Measurements from ENCODE around the gene MEGF11.

- TF ChIP-seq POLR2AphosphoS5 (IDR thresholded peaks at IDR 0.05; ENCODE audit: low read depth, low read length): no peak
- TF ChIP-seq, protein P1, sequence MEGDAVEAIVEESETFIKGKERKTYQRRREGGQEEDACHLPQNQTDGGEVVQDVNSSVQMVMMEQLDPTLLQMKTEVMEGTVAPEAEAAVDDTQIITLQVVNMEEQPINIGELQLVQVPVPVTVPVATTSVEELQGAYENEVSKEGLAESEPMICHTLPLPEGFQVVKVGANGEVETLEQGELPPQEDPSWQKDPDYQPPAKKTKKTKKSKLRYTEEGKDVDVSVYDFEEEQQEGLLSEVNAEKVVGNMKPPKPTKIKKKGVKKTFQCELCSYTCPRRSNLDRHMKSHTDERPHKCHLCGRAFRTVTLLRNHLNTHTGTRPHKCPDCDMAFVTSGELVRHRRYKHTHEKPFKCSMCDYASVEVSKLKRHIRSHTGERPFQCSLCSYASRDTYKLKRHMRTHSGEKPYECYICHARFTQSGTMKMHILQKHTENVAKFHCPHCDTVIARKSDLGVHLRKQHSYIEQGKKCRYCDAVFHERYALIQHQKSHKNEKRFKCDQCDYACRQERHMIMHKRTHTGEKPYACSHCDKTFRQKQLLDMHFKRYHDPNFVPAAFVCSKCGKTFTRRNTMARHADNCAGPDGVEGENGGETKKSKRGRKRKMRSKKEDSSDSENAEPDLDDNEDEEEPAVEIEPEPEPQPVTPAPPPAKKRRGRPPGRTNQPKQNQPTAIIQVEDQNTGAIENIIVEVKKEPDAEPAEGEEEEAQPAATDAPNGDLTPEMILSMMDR (IDR thresholded peaks at IDR 0.05): no peak; the same call in 1 of the 2 replicates
- no peak for TF ChIP-seq CHD2 (IDR thresholded peaks at IDR 0.05; ENCODE audit: low read length, partially characterized antibody)
- TF ChIP-seq YY1 (IDR thresholded peaks at IDR 0.05; ENCODE audit: low read depth): no peak
- TF ChIP-seq EP300 (IDR thresholded peaks at IDR 0.05; ENCODE audit: borderline replicate concordance in 1 of 2, low read depth in 1 of 2, low read length in 1 of 2): no peak
- TF ChIP-seq MXI1 (IDR thresholded peaks at IDR 0.05; ENCODE audit: low read depth, low read length): peak; percentile 72
- no peak for TF ChIP-seq EZH2phosphoT487 (IDR thresholded peaks at IDR 0.05; ENCODE audit: borderline replicate concordance, low read depth)
- no peak for TF ChIP-seq USF2 (IDR thresholded peaks at IDR 0.05; ENCODE audit: borderline replicate concordance, low read depth, low read length)
- peak; percentile 33; the same call in 1 of the 2 replicates for TF ChIP-seq SMC3 (IDR thresholded peaks at IDR 0.05; ENCODE audit: low read depth, low read length)
- TF ChIP-seq RFX5 (IDR thresholded peaks at IDR 0.05; ENCODE audit: low read length): no peak
- peak; percentile 26; the same call in 1 of the 2 replicates for TF ChIP-seq NRF1 (IDR thresholded peaks at IDR 0.05; ENCODE audit: low read depth, low read length)
- TF ChIP-seq, protein P2, sequence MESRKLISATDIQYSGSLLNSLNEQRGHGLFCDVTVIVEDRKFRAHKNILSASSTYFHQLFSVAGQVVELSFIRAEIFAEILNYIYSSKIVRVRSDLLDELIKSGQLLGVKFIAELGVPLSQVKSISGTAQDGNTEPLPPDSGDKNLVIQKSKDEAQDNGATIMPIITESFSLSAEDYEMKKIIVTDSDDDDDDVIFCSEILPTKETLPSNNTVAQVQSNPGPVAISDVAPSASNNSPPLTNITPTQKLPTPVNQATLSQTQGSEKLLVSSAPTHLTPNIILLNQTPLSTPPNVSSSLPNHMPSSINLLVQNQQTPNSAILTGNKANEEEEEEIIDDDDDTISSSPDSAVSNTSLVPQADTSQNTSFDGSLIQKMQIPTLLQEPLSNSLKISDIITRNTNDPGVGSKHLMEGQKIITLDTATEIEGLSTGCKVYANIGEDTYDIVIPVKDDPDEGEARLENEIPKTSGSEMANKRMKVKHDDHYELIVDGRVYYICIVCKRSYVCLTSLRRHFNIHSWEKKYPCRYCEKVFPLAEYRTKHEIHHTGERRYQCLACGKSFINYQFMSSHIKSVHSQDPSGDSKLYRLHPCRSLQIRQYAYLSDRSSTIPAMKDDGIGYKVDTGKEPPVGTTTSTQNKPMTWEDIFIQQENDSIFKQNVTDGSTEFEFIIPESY (IDR thresholded peaks at IDR 0.05; ENCODE audit: borderline replicate concordance, low read depth): no peak
Observed at GRCh38 chr15:65981837-65982626, 271.5 kb downstream of the MEGF11 start.
